Measurements from ENCODE around the gene TIAL1.

The TIAL1 gene

DNA sequence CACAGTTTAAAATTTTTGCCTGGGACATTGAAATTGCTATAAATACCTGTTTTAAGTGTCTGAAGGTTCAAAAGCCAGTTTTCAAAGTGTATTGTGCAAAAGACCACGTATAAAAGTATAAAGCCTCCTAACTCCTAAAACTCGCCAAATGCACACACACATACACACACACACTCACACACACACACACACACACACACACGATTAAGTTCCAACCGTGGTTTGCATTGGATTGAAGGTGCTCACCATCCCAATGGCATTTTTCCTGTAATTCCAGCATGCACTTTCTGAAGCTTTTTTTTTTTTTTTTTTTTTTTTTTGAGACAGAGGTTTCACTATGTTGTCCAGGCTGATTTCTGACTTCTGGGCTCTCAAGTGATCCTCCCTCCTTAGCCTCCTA, 51.5 kb downstream of the TIAL1 start:
- H3F3A ChIP-seq (ENCODE audit: low read depth) = no peaks in the 10 kb centered on the region
- no peaks in the 10 kb centered on the region for H3K27me3 ChIP-seq (ENCODE audit: insufficient read depth, low read length, poor library complexity, severe bottlenecking)
- peaks cover 7% of the 10 kb centered on the region for H4K20me1 ChIP-seq (ENCODE audit: insufficient read depth, low read length, poor library complexity, severe bottlenecking)
- H2AFZ ChIP-seq (ENCODE audit: low read length) = no peak overlapping the region
- TF ChIP-seq, protein P1, sequence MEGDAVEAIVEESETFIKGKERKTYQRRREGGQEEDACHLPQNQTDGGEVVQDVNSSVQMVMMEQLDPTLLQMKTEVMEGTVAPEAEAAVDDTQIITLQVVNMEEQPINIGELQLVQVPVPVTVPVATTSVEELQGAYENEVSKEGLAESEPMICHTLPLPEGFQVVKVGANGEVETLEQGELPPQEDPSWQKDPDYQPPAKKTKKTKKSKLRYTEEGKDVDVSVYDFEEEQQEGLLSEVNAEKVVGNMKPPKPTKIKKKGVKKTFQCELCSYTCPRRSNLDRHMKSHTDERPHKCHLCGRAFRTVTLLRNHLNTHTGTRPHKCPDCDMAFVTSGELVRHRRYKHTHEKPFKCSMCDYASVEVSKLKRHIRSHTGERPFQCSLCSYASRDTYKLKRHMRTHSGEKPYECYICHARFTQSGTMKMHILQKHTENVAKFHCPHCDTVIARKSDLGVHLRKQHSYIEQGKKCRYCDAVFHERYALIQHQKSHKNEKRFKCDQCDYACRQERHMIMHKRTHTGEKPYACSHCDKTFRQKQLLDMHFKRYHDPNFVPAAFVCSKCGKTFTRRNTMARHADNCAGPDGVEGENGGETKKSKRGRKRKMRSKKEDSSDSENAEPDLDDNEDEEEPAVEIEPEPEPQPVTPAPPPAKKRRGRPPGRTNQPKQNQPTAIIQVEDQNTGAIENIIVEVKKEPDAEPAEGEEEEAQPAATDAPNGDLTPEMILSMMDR (conservative IDR thresholded peaks at IDR 0.05; ENCODE audit: low read length) = no peak
- no peak for TF ChIP-seq EZH2phosphoT487 (IDR thresholded peaks at IDR 0.05; ENCODE audit: borderline replicate concordance)
- peaks cover 10% of the 10 kb centered on the region for H3K79me2 ChIP-seq (ENCODE audit: insufficient read depth, low read length)
- no peaks in the 10 kb centered on the region for H3K9me3 ChIP-seq (ENCODE audit: insufficient read depth, low read depth, low read length)
- no peaks in the 10 kb centered on the region for H3K36me3 ChIP-seq (ENCODE audit: insufficient read depth, low read length)
- H3K9ac ChIP-seq (ENCODE audit: low read depth, low read length, poor library complexity, severe bottlenecking) = no peak overlapping the region
- no peak overlapping the region for H3K4me2 ChIP-seq (ENCODE audit: low read depth, low read length, poor library complexity, severe bottlenecking)
- H3K9me2 ChIP-seq (replicated peaks; ENCODE audit: low read depth, low read length) = no peaks in the 10 kb centered on the region
- peaks cover 24% of the 10 kb centered on the region for H3K4me1 ChIP-seq (ENCODE audit: insufficient read depth, low read length, poor library complexity, severe bottlenecking)
- H3K4me3 ChIP-seq (ENCODE audit: low read length, poor library complexity, severe bottlenecking) = no peak overlapping the region

DNA sequence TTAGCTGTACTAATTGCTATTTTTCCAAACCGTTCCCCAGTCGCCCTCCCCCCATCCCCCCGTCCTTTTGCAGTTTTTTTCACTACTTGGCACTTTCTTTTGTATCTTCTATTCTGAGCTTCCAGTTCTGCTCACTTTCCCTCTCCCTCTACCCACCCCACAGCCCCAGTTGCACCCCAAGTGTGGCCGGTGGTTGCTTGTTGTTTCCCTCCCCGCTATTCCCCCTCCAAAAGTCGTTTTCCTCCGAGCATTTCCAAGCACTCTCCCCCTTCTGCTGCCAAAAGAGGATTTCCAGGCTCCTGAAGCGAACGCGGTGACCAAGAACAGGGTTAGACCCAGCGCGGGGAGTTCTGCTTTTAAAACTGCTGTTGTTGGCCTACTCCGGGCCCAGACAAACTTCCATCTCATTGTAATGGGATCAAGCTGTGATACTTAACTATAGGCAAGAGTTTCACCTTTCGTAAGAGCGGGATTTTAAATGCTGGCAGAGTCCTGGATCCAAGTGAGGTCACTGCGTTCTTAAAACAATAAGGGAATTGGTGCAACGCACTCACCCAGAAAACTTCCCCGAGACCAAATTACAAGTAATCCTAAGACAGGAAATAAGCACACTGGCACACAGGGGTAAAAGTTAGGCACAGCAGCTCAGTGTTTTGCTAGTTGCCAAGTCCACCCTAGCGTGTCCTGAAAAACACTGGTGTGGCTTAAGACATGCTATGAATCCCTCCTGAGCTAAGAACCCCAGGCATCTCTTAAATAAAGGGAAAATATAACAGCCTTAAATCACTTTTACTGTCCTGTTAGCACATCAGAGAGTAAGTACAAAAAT, 52.7 kb downstream of the TIAL1 start:
- TF ChIP-seq, protein P1 (conservative IDR thresholded peaks at IDR 0.05; ENCODE audit: low read length) = no peak
- no peak for TF ChIP-seq EZH2phosphoT487 (IDR thresholded peaks at IDR 0.05; ENCODE audit: borderline replicate concordance)
- Histone ChIP-seq H3F3A (ENCODE audit: low read depth) (no peaks in the 10 kb centered on the region), H3K4me2 (ENCODE audit: low read depth, low read length, poor library complexity, severe bottlenecking) (peak overlapping the region; percentile 95), H3K27me3 (ENCODE audit: insufficient read depth, low read length, poor library complexity, severe bottlenecking) (no peaks in the 10 kb centered on the region), H3K9me2 (replicated peaks; ENCODE audit: low read depth, low read length) (no peaks in the 10 kb centered on the region), H3K4me3 (ENCODE audit: low read length, poor library complexity, severe bottlenecking) (peak overlapping the region; percentile 82), H3K79me2 (ENCODE audit: insufficient read depth, low read length) (peaks cover 10% of the 10 kb centered on the region), H3K4me1 (ENCODE audit: insufficient read depth, low read length, poor library complexity, severe bottlenecking) (peaks cover 28% of the 10 kb centered on the region), H4K20me1 (ENCODE audit: insufficient read depth, low read length, poor library complexity, severe bottlenecking) (peaks cover 7% of the 10 kb centered on the region), H3K9ac (ENCODE audit: low read depth, low read length, poor library complexity, severe bottlenecking) (peak overlapping the region; percentile 83), H3K9me3 (ENCODE audit: insufficient read depth, low read depth, low read length) (no peaks in the 10 kb centered on the region), H2AFZ (ENCODE audit: low read length) (no peak overlapping the region), H3K36me3 (ENCODE audit: insufficient read depth, low read length) (no peaks in the 10 kb centered on the region)

DNA sequence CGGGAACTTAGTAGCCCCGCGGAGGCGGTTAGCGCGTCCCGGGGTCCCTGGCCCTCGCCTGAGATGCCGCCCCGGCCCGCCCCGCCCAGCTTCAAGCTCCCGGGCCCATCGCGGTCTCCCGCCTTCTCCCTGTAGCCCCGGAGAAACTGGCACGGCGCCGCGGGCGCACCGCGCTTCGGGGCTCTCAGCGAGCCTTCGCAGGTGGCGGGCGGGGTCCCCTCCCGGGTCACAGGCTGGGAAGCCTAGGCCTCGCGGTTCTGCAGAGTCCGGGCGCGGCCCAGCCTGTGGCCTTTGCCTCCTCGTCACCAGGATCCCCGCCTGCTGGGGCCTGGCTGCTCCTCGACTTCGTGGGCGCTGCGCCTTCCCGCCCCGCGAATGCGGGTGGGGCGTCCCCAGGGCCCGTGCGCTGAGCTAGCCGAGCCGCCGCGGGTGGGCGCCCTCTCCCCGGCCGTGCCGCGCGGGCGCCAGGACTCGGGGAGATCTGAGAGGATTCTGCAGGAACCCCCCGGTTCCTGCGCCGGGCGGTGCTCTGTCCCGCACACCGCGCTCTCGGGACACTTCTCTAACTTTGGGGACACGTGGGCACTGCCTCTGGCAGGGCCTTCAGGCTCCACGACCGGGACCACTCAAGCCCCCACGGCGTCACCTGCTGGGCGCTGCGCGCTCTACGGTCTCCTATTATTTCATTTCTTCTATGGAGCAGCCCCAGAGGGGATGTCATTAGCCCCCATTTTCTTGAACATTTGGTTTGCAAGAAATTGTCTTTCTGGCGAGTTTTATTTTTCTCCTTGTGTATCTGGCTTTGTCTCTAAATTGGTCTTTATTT, 53.6 kb downstream of the TIAL1 start:
- Histone ChIP-seq H4K20me1 (ENCODE audit: insufficient read depth, low read length, poor library complexity, severe bottlenecking) (peaks cover 7% of the 10 kb centered on the region), H3K9me3 (ENCODE audit: insufficient read depth, low read depth, low read length) (no peaks in the 10 kb centered on the region), H3F3A (ENCODE audit: low read depth) (no peaks in the 10 kb centered on the region), H3K4me2 (ENCODE audit: low read depth, low read length, poor library complexity, severe bottlenecking) (peak overlapping the region; percentile 95), H3K79me2 (ENCODE audit: insufficient read depth, low read length) (peaks cover 13% of the 10 kb centered on the region), H3K27me3 (ENCODE audit: insufficient read depth, low read length, poor library complexity, severe bottlenecking) (no peaks in the 10 kb centered on the region), H3K36me3 (ENCODE audit: insufficient read depth, low read length) (no peaks in the 10 kb centered on the region), H2AFZ (ENCODE audit: low read length) (peak overlapping the region; percentile 90), H3K4me1 (ENCODE audit: insufficient read depth, low read length, poor library complexity, severe bottlenecking) (peaks cover 33% of the 10 kb centered on the region), H3K9ac (ENCODE audit: low read depth, low read length, poor library complexity, severe bottlenecking) (peak overlapping the region; percentile 83), H3K9me2 (replicated peaks; ENCODE audit: low read depth, low read length) (no peaks in the 10 kb centered on the region), H3K4me3 (ENCODE audit: low read length, poor library complexity, severe bottlenecking) (peak overlapping the region; percentile 82)
- no peak for TF ChIP-seq EZH2phosphoT487 (IDR thresholded peaks at IDR 0.05; ENCODE audit: borderline replicate concordance)
- TF ChIP-seq, protein P1 (conservative IDR thresholded peaks at IDR 0.05; ENCODE audit: low read length) = peak; percentile 92

Data from Loucy (cell line).